ENCODE data around the gene PPM1H.
"Not testable (repeated sequence)": the region's sequence is repeated elsewhere in the genome, so short reads cannot be mapped to it uniquely, and the experiment has no call there.

PPM1H gene

DNA sequence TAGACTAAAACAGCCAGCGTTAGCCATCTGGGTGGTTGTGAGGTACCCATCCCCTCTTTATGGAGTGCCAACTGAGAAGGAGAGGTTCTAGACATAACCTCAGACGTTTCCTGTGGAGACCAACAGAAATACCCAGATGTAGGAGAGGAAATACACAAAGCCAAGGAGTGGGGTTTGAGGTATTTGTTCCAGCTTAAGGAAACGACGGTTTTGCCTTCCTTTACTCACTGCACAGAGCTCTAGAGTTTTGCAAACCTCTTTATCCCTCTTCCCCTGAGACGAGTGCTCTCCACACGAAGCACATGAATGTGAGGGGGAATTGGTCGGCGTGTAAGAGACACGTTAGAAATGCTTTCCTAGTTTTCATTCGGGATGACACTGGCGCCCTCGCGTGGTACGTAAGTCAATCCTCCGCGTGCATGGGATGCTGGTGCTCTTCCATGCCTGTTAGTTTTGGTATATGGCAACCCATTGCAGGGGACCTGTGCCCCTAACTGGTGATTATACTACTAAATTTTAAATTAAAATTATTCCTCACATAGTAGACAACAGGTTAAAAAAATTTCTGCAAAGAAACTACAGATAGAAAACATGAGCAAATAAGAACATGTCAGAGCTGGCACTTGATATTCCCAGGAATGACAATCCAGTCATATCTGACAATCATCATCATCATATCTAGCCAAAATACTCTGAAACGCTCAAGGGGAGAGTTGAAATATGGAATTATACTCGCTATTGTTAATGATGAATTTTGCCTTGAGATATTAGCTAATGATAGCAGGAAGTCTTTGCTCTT is 121.7 kb downstream of the PPM1H start:
- Histone ChIP-seq H3K27me3 (ENCODE audit: insufficient read depth, low read length, poor library complexity) (no peaks in the 10 kb centered on the region), H3K27ac (ENCODE audit: low read length) (peak overlapping the region; percentile 62), H3K9ac (ENCODE audit: low read depth, low read length) (peak overlapping the region; percentile 2; the same call in 1 of the 2 replicates), H3K79me2 (ENCODE audit: insufficient read depth, low read length) (no peaks in the 10 kb centered on the region), H3K4me3 (ENCODE audit: low read depth in 1 of 2, low read length in 2 of 2) (peak overlapping the region in 1 of 2 experiments; percentile 38; a peak in 1 of 4 replicates), H4K20me1 (ENCODE audit: insufficient read depth, low read length) (no peaks in the 10 kb centered on the region), H2AFZ (ENCODE audit: low read depth, low read length) (peak overlapping the region; percentile 42), H3K9me3 (ENCODE audit: insufficient read depth, low read length, severe bottlenecking) (no peaks in the 10 kb centered on the region), H3K4me1 (ENCODE audit: insufficient read depth, low read length) (peaks cover 32% of the 10 kb centered on the region), H3K4me2 (ENCODE audit: insufficient read depth, low read length) (peak overlapping the region; percentile 56), H3K36me3 (ENCODE audit: insufficient read depth, low read length) (no peaks in the 10 kb centered on the region)
- DNase-seq (peak; percentile 62), ATAC-seq (ENCODE audit: insufficient read depth, low read depth) (peak; percentile 86)
- TF ChIP-seq, protein P1, sequence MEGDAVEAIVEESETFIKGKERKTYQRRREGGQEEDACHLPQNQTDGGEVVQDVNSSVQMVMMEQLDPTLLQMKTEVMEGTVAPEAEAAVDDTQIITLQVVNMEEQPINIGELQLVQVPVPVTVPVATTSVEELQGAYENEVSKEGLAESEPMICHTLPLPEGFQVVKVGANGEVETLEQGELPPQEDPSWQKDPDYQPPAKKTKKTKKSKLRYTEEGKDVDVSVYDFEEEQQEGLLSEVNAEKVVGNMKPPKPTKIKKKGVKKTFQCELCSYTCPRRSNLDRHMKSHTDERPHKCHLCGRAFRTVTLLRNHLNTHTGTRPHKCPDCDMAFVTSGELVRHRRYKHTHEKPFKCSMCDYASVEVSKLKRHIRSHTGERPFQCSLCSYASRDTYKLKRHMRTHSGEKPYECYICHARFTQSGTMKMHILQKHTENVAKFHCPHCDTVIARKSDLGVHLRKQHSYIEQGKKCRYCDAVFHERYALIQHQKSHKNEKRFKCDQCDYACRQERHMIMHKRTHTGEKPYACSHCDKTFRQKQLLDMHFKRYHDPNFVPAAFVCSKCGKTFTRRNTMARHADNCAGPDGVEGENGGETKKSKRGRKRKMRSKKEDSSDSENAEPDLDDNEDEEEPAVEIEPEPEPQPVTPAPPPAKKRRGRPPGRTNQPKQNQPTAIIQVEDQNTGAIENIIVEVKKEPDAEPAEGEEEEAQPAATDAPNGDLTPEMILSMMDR (IDR thresholded peaks at IDR 0.05; ENCODE audit: borderline replicate concordance, extremely low read depth, low read length, poor library complexity, severe bottlenecking) = peak; percentile 78
- TF ChIP-seq EZH2 (IDR thresholded peaks at IDR 0.05; ENCODE audit: borderline replicate concordance, low read depth, low read length, severe bottlenecking) = no peak

- peaks cover 24% of the 10 kb centered on the region for H3K4me1 ChIP-seq (ENCODE audit: insufficient read depth, low read length)
- H3K9me3 ChIP-seq (ENCODE audit: insufficient read depth, low read length, severe bottlenecking); H3K36me3 ChIP-seq (ENCODE audit: insufficient read depth, low read length); H4K20me1 ChIP-seq (ENCODE audit: insufficient read depth, low read length); DNase-seq; H3K79me2 ChIP-seq (ENCODE audit: insufficient read depth, low read length); H3K9ac ChIP-seq (ENCODE audit: low read depth, low read length); H3K27ac ChIP-seq (ENCODE audit: low read length); H3K4me3 ChIP-seq (ENCODE audit: low read depth in 1 of 2, low read length in 2 of 2); ATAC-seq (ENCODE audit: insufficient read depth, low read depth); H3K4me2 ChIP-seq (ENCODE audit: insufficient read depth, low read length); H3K27me3 ChIP-seq (ENCODE audit: insufficient read depth, low read length, poor library complexity); H2AFZ ChIP-seq (ENCODE audit: low read depth, low read length): not testable (repeated sequence)
These were observed 123.5 kb downstream of the PPM1H start for GRCh38 chr12:62811481-62811880.

- no peak for DNase-seq
- TF ChIP-seq, protein P1 (IDR thresholded peaks at IDR 0.05; ENCODE audit: borderline replicate concordance, extremely low read depth, low read length, poor library complexity, severe bottlenecking) = no peak
- no peak for TF ChIP-seq EZH2 (IDR thresholded peaks at IDR 0.05; ENCODE audit: borderline replicate concordance, low read depth, low read length, severe bottlenecking)
- H3K4me3 ChIP-seq (ENCODE audit: low read depth in 1 of 2, low read length in 2 of 2) = no peak overlapping the region
- no peaks in the 10 kb centered on the region for H3K9me3 ChIP-seq (ENCODE audit: insufficient read depth, low read length, severe bottlenecking)
- no peaks in the 10 kb centered on the region for H4K20me1 ChIP-seq (ENCODE audit: insufficient read depth, low read length)
- H3K4me2 ChIP-seq (ENCODE audit: insufficient read depth, low read length) = no peak overlapping the region
- H3K4me1 ChIP-seq (ENCODE audit: insufficient read depth, low read length) = peaks cover 13% of the 10 kb centered on the region
- no peaks in the 10 kb centered on the region for H3K36me3 ChIP-seq (ENCODE audit: insufficient read depth, low read length)
- no peak overlapping the region for H2AFZ ChIP-seq (ENCODE audit: low read depth, low read length)
- no peak overlapping the region for H3K9ac ChIP-seq (ENCODE audit: low read depth, low read length)
- no peak overlapping the region for H3K27ac ChIP-seq (ENCODE audit: low read length)
- no peaks in the 10 kb centered on the region for H3K79me2 ChIP-seq (ENCODE audit: insufficient read depth, low read length)
- H3K27me3 ChIP-seq (ENCODE audit: insufficient read depth, low read length, poor library complexity) = no peaks in the 10 kb centered on the region
- ATAC-seq (ENCODE audit: insufficient read depth, low read depth) = 0 out of 3 replicates have a peak, but pooled peaks have one; percentile 6
These were observed 126.6 kb downstream of the PPM1H start for GRCh38 chr12:62808166-62808879.

- no peak overlapping the region for H3K4me3 ChIP-seq (ENCODE audit: low read depth in 1 of 2, low read length in 2 of 2)
- no peaks in the 10 kb centered on the region for H3K27me3 ChIP-seq (ENCODE audit: insufficient read depth, low read length, poor library complexity)
- no peaks in the 10 kb centered on the region for H3K36me3 ChIP-seq (ENCODE audit: insufficient read depth, low read length)
- H2AFZ ChIP-seq (ENCODE audit: low read depth, low read length) = no peak overlapping the region
- no peaks in the 10 kb centered on the region for H3K9me3 ChIP-seq (ENCODE audit: insufficient read depth, low read length, severe bottlenecking)
- TF ChIP-seq, protein P1 (IDR thresholded peaks at IDR 0.05; ENCODE audit: borderline replicate concordance, extremely low read depth, low read length, poor library complexity, severe bottlenecking) = no peak
- no peak for TF ChIP-seq EZH2 (IDR thresholded peaks at IDR 0.05; ENCODE audit: borderline replicate concordance, low read depth, low read length, severe bottlenecking)
- no peaks in the 10 kb centered on the region; the same call in 1 of the 2 replicates for H3K4me1 ChIP-seq (ENCODE audit: insufficient read depth, low read length)
- H3K27ac ChIP-seq (ENCODE audit: low read length) = no peak overlapping the region
- H3K9ac ChIP-seq (ENCODE audit: low read depth, low read length) = no peak overlapping the region
- no peaks in the 10 kb centered on the region for H3K79me2 ChIP-seq (ENCODE audit: insufficient read depth, low read length)
- DNase-seq (no peak), ATAC-seq (ENCODE audit: insufficient read depth, low read depth) (no peak)
- no peak overlapping the region for H3K4me2 ChIP-seq (ENCODE audit: insufficient read depth, low read length)
- no peaks in the 10 kb centered on the region for H4K20me1 ChIP-seq (ENCODE audit: insufficient read depth, low read length)
These were observed 128.1 kb downstream of the PPM1H start for GRCh38 chr12:62806893-62807292.
